Measurements from ENCODE around the gene OPRM1. TPM values are rescaled to one million over a fixed set of nuclear protein-coding genes. Genes with fewer than 3 reads are reported as not detected.

Gene OPRM1
- total RNA-seq, 3 donors from 2014 or later: not detected

DNA sequence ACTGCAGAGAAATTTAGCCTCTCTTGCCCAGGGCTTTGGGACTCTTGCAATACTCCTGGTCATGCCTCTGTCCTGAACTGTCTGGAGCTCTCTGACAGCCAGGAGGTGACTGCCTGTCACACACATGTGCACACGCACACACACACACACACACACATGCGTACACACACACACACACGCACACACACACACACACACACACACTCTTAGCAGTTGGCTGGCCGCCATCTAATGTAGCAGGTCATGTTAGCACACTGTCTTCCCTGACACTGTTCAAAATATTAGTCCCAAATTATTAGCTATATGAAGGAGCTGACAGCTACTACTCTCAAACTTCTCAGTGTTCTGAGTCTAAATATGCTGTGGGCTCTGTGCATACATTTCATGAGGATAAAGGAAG, 256.7 kb downstream of the OPRM1 start:
- DNase-seq (ENCODE audit: low spot score in 2 of 2): no peak
- TF ChIP-seq, protein P1, sequence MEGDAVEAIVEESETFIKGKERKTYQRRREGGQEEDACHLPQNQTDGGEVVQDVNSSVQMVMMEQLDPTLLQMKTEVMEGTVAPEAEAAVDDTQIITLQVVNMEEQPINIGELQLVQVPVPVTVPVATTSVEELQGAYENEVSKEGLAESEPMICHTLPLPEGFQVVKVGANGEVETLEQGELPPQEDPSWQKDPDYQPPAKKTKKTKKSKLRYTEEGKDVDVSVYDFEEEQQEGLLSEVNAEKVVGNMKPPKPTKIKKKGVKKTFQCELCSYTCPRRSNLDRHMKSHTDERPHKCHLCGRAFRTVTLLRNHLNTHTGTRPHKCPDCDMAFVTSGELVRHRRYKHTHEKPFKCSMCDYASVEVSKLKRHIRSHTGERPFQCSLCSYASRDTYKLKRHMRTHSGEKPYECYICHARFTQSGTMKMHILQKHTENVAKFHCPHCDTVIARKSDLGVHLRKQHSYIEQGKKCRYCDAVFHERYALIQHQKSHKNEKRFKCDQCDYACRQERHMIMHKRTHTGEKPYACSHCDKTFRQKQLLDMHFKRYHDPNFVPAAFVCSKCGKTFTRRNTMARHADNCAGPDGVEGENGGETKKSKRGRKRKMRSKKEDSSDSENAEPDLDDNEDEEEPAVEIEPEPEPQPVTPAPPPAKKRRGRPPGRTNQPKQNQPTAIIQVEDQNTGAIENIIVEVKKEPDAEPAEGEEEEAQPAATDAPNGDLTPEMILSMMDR (IDR thresholded peaks at IDR 0.05): no peak
- TF ChIP-seq POLR2A (IDR thresholded peaks at IDR 0.05): no peak
- TF ChIP-seq POLR2AphosphoS5 (IDR thresholded peaks at IDR 0.05): no peak
- intact Hi-C loops (cut with DNase I; ENCODE audit: low total_unique reads): no loop called here

More for the DNA sequence above, 256.7 kb downstream of the OPRM1 start:
- H3K27ac ChIP-seq: no peak overlapping the region
- H3K9me3 ChIP-seq: no peaks in the 10 kb centered on the region
- no peaks in the 10 kb centered on the region for H3K27me3 ChIP-seq
- no peaks in the 10 kb centered on the region for H3K4me1 ChIP-seq
- no peak overlapping the region for H3K4me3 ChIP-seq
- no peaks in the 10 kb centered on the region for H3K36me3 ChIP-seq

Data from breast epithelium (tissue), 4 donors.